ENCODE data around the gene MPP4.

The MPP4 gene

DNA sequence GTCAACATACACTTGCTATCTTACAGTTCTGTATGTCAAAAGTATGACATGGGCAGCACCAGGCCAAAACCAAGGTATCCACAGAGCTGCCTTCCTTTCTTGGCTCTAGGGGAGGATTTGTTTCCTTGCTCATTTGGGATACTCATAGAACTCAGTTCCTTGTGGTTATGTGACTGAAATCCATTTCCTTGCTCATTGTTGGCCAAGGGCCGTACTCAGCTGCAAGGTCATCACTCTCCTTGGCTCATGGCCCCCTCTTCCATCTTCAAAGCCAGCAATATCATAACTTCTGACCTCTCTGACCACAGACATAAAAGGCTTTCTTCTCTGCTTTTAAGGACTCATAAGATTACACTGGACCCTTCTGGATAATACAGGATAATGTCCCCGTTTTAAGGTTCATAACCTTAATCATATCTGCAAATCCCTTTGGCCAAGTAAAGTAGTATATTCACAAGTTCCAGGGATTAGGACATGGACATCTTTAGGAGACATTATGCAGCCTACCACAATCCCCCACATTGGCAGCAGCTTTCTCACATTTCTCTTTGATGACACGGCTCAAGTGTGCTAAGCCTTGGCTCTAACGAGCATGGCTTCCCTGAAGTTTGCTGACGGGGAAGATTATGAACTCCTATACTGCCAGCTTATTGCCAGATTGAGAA, 76.0 kb downstream of the MPP4 start:
- no peak for DNase-seq

GRCh38 chr2:201621293-201621999, 77.0 kb downstream of the MPP4 start:
- DNase-seq: no peak

GRCh38 chr2:201618744-201619662, 79.4 kb downstream of the MPP4 start:
- DNase-seq: no peak

DNA sequence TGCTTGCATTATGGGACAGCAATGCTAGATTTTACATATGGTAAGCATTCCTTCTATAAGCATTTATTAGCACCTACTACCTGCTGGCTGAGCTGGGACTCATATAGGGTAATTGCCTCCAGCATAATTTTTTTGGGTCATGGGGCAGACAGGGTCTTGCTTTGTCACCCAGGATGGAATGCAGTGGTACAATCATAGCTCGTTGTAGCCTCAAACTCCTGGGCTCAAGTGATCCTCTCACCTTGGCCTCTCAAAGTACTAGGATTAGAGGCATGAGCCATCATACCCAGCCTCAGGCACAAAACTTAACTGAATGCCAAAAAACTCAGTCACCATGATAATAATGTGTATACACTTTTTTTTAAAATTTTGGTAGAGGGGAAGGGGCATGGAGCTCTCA, 90.4 kb downstream of the MPP4 start:
- DNase-seq: no peak

GRCh38 chr2:201607568-201607967, 90.9 kb downstream of the MPP4 start:
- no peak for DNase-seq

GRCh38 chr2:201600906-201601305, 97.5 kb downstream of the MPP4 start:
- no peak for DNase-seq

DNA sequence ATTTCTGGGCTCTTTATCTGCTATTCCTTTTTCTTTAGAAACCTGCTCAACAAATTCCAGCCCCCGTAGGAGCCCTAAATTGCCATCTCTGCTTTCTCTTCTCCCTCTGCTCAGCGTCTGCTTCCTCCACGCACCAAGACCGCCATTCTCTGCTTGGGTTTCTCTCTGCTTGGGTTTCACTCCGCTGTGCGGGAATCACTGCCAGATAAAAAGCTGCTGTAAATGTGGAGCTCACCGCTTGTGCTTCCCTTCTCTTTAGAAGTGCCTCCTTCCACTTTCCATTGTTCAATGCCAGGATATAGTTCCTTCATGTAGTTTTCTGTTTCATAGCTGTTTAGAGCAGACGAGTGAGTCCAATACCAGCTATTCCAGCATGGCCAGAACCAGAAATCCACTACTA, 101.0 kb downstream of the MPP4 start:
- DNase-seq: no peak
